Stimulated activated naive CD8-positive, alpha-beta T cell treated with anti-CD3 and anti-CD28 coated beads, Interleukin-15, Interleukin-2, amounts not matched to agents 100 U/mL and 50 U/mL, for 24 hours (primary cell): ENCODE data around the gene LRRTM4.
"Not testable (repeated sequence)": the region's sequence is repeated elsewhere in the genome, so short reads cannot be mapped to it uniquely, and the experiment has no call there.

Experiments
- ATAC-seq: fragments of 150-1000 bp; cut with Tn5 transposase; one replicate; pipeline ENCODE4 v1.10.0; 2021
- DNase-seq: peaks from one replicate; pipeline ENCODE4 v3.0.0; 2021

LRRTM4 gene

DNA sequence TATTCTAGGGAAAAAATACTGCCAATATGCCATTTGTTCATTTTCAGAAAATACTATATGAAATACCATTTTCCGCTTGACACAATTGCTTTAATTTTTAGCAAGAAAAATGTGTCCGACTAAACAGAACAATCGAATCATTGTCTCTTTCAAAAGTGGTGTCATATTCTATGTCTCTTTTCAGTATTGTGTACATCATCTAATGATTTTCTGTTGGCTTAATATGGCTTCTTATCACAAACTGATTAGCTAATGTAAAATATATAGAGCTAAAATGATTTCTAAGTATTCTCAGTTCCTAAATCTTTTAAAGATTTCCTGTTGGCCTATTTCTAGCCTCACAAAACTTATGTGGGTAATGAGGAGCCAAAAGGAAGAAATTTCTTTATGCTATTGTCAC is 436.6 kb downstream of the LRRTM4 start:
- DNase-seq: no peak
- ATAC-seq: no peak

DNA sequence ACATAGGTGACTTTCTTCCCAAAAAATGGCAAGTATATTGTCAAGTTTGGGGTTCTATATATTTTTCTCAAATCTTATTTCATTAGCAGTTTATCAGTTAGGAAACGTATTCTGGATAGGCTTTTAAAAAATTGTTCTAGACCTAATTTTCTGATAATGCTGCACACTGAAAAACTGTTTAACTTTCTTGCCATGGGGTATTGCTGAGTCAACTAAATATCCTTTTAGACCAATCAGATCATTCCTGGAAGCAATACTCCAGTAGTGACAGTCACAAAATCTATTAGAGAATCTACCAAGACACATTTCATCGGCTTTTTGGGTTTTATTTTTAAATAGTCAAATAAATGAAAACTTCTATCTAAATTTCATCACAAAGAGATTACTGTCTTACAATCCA is 440.6 kb downstream of the LRRTM4 start:
- ATAC-seq (no peak), DNase-seq (no peak)

DNA sequence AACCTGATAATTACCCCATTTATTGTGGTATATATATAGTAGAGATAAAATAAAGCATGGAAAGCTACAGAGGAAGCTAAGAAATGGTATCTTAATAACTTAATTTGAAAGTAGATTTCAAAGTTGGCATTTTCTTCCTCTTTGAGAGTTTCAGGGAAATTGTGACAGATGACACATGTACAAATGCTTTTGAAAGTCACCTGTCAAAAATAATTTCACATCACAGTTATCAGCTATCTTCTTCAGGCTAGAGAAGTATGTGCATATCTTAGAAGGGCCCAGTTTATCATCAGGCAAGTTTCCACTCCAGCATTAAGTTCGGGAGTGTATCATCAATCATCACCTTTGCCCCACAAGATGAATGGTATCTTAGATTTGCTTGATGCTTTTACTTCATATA is 457.9 kb downstream of the LRRTM4 start:
- no peak for ATAC-seq
- no peak for DNase-seq

DNA sequence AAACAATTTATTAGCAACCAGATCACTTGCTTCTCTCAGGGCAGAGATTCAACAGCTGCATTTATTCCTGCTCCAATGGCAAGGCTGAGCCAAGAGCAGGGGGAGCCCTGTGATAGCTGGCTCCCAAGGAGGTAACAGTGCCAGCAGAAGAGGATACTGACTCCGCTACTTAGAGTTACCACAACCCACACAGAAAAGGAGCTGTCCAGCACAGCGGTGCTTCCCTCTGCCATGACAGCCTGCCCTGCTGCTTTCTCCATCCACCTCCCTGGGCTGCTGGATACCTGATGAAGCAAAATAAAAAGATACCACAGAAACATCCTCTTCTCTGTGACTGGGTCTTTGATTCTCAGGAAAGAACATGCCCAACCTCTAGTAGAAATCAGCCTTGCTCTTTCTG is 467.2 kb downstream of the LRRTM4 start:
- DNase-seq (no peak), ATAC-seq (no peak)

DNA sequence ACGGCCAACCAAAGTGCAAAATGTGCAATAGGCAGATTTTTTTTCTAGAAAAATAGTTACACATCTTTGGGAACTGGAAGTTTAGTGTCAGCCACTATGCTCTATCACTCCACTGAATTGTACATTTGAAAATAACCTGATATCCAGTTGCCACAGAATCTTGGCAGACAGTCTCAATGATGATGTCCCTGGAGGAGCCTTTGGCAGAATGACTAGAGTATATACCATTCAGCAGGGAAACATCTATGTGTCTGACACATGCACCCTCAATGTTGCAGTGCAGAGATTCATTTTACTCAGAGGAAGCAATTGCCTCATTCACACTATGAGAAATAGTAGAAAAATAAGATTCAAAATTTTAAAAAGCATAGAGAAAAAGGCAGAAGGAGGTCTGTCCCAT is 475.8 kb downstream of the LRRTM4 start:
- DNase-seq: no peak
- no peak for ATAC-seq

DNA sequence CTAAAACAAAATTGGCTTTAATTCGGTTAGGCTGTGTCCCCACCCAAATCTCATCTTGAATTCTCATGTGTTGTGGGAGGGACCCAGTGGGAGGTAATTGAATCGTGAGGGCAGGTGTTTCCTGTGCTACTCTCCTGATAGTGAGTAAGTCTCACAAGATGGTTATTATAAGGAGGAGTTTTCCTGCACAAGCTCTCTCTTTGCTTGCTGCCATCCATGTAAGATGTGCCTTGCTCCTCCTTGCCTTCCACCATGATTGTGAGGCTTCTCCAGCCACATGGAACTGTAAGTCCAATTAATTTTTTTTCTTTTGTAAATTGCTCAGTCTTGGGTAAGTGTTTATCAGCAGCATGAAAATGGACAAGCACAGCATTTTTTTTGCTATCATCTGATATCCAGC is 476.7 kb downstream of the LRRTM4 start:
- ATAC-seq, DNase-seq: not testable (repeated sequence)

DNA sequence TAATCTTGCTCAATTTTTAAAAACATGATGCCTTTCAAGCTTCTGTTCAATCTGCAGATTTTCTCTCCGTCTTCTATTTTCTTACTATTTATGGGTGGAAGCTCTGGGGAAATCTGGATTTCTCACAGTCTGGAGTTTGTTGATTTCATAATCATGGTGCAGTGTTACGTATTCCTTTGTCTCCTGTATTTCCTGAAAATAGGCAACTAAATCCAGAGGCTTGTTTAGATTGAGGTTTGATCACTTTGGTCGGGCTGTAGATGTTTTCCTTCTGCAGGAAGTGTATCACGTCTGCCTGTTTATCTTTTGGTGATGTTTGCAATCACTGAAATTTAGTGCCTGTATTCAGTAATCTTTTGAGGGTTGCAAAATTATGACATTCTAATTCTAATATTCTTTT is 487.7 kb downstream of the LRRTM4 start:
- no peak for ATAC-seq
- no peak for DNase-seq

DNA sequence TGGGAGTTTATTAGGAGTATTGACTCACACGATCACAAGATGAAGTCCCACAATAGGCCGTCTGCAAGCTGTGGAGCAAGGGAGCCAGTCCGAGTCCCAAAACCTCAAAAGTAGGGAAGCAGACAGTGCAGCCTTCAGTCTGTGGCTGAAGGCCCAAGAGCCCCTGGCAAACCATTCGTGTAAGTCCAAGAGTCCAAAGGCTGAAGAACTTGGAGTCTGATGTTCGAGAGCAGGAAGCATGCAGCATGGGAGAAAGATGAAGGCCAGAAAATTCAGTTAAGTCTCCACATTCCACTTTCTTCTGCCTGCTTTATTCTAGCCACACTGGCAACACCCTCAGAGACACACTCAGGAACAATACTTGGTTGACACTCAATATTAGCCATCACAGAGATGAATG is 492.9 kb downstream of the LRRTM4 start:
- ATAC-seq, DNase-seq: not testable (repeated sequence)

DNA sequence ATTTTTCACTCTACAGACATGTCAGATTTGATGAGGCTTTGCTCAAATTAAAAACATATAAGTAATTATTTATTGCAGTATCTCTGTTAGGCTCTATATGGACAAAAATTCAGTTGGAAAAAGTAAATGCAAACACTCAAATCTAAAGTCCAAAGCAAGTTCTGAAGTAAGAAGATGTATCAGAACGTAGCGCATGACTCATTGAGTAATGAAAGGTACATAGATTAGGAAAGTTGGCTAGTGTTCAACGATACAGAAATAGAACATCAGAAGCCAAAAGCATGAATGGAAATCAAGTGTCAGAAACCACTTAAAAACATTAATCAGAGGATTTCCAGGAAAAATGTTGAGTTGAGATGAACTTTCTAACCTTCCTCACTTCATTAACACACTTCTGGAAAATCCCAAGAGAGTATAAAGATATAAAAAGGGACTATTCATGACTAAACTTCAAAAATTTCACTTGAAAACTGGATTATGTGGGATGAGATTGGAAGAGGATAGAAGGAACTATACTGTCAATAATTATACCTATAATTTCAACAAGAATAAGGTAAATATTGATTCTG is 494.1 kb downstream of the LRRTM4 start:
- no peak for DNase-seq
- no peak for ATAC-seq

DNA sequence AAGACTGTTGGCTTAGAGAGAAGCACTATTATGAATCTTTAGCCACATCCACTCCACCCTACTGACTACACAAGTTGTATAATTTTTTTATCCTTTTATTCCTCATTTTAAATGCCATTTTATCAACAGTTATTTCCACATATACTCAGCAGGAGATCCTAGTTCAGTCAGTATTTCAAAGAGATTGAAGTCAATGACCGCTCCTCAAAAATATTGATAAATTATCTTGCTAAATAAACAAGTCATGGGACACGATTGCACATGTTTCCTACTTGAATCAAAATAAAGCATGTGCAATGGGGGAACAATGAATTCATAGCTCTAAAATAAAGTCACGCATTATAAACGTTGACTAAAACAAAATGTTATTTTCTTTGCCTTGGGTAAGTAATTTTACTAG is 496.5 kb downstream of the LRRTM4 start:
- DNase-seq (no peak), ATAC-seq (no peak)

DNA sequence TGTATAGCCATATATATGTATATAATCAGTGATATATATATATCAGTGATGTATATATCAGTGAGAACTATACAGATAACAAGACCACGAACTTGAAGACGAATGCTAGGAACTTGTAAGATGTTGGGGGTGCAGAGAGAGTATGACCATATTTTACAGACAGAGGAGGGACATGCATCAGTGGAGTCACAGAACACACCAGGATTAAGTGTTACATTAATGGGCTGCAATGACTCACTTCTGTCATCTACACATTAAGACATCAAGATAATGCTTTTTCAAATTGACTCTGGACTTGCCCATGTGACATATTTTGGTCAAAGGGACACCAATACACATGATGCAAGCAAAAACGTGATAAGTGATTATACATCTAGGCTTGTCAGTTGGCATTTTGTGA is 501.0 kb downstream of the LRRTM4 start:
- ATAC-seq: no peak
- no peak for DNase-seq

DNA sequence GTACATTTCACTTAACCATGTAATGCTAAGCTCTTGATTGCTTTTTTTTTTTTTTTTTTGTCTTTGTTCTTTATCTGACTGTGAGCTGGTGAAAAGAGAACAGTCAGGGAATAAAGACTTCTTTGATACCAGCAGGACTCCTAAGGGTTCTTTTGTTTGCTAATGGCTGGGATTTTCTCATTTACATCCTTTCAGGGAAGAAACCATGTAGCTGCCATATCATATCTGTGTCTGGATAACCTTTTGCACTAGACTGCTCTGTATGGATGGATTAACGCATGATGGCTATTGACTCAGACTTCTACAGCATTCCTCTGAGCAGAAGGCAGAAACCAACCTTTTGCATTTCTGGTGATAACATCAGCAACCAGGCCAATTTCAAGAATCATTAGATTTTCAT is 504.0 kb downstream of the LRRTM4 start:
- ATAC-seq (no peak), DNase-seq (no peak)

DNA sequence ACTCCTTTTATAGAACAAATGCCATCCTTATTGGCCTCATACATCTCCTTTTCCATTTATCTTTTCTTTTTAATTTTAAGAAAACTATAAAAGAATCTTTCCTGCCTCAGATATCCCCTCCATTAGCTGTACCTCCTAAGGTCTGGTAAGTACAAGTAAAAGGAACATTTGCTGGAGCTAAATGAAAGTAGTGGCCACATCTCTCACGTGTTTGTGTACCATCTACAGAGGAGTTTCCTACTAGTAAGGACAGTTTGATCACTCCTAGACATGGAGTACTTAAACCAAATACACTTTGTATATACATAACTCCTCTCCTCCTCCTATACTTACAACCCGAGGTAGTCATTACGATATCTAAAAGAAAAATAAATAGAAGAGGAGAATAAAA is 504.8 kb downstream of the LRRTM4 start:
- DNase-seq (no peak), ATAC-seq (no peak)

DNA sequence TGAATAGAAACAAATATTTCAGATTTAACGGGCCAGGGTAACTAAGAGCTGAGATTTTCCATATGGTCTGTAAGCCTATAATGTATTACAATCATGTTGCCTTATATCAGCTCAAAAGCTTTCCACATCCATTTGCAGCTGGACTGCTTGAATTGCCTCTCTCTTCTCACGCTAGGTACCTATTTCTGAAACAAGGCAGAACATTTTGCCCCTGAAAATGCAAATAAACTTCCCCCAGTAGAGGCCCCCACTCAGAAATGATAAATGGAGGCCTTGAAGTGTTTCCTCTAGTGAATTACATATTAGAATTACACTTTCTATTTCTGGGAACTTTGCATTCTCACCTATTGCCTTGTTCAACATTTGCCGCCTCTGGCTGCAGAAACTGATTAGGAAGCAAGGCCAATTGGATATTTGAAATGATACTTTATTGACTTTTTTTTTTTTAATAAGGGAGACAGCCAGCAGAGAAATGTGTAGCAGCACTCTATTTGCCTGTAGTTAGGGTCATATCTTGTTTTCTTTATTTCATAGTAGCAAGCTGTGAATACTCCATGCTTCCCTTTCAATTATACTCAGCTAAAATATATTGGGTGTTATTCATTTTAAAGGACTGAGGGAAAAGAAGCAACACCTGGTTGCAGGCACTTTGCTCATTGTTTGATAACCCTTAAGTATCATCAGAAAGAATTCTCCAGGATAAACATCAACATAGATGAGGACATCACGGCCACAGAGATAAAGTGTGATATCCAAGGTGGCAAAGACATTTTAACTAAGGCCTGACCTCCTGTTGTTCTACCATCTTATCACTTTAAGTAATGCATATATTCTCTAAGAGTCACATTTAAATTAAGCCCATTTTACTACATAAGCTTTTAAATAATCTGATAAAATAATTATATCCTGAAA is 505.5 kb downstream of the LRRTM4 start:
- DNase-seq: no peak
- no peak for ATAC-seq

DNA sequence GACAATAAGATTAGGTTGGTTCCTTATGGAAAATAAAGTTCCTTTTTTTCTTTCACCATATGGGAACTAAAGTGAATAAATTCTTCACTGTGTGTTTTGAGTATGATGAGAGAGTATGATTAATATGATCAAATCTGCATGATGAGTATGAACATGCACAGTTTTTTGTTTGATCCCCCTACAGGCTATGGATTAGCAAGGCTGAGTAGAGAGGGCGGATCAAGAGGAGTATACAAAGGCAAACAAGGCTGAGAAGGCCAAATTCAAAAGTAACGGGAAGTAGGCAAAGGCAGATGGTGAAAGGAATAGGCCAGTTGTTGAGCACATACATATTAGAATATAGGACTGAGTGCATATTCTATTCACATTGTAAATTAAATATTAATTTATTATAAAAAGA is 508.2 kb downstream of the LRRTM4 start:
- ATAC-seq (no peak), DNase-seq (no peak)

DNA sequence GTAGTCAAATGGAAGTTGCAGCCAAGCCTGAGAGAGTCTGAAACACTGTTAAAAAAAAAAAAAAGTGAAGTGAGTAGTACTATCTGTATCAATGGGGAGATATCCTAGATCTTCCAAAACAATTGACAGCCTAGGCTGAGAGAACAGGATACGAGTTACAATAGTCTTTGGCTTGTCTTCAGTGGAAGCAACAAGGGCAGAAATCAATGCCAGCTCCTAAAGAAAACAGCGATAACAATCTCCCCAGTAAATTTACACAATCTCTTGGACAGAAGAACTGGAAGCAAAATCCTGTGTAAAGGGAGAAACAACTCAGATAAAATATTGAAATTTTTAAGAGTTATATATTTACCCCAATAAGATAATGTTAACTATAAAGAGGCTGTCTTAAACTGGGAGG is 508.7 kb downstream of the LRRTM4 start:
- no peak for ATAC-seq
- no peak for DNase-seq

DNA sequence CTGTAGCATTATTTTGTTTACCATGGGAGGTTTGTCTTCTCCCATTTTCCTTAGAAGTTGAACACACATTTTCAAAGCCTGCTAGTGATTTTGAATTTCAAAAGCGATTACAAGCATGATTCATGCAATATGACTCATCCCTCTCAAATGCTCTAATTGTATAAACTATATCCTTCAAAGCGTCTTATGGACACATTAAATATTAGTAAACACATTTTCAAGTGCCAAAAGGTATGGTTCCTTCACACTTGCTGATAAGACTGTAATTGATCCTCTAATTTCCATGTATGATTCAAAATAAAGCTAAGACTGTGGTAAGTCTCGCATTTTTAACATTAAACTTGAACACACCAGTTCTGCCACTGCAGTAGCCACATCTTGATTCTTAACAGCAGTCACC is 512.9 kb downstream of the LRRTM4 start:
- no peak for DNase-seq
- no peak for ATAC-seq

DNA sequence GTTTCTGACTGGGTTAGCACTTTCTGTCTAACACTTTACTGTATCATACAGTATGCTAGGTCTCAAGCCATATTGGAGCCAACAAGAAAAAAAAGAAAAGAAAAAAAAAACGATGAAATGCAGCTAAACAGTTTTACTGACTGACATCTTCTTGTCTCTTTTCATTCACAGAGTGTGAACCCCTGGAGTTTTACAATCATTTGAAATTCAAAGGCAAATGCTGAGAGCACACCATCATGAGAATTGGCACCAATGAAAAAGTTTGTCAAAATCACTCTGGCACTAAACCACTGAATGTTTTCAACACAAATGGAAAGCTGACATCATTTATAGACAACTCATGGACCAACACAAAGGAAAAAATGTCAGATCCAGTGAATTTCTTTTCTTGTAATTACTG is 513.3 kb downstream of the LRRTM4 start:
- no peak for ATAC-seq
- DNase-seq: no peak

DNA sequence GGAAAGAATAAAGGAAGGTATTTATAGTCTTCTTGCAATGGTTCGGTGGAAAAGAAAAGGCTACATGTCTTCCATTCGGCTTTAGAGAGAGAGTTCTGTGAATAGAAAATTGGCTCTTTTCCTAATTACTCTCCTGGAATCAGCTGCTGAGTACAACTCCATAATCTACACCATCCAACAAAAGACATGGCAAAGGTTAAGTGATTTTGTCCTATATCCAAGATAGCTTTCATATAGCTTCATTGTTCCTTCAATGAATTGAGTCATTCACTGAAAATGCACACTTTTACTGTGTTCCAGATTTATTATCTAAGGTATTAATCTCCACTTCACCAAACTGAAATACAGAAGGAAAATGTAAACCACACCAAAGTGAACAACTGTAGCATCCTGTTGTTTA is 514.5 kb downstream of the LRRTM4 start:
- ATAC-seq (no peak), DNase-seq (no peak)

DNA sequence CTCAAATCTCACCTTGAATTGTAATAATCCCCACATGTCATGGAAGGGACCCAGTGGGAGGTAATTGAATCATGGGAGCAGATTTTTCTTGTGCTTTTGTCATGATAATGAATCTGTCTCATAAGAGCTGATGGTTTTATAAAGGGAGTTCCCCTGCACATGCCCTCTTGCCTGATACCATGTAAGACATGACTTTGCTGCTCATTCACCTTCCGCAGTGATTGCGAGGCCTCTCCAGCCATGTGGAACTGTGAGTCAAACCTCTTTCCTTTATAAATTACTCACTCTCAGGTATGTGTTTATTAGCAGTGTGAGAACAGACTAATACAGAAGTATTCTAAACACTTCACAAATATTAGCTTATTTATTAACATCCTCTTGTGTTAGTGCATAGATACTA is 516.7 kb downstream of the LRRTM4 start:
- DNase-seq (no peak), ATAC-seq (no peak)

DNA sequence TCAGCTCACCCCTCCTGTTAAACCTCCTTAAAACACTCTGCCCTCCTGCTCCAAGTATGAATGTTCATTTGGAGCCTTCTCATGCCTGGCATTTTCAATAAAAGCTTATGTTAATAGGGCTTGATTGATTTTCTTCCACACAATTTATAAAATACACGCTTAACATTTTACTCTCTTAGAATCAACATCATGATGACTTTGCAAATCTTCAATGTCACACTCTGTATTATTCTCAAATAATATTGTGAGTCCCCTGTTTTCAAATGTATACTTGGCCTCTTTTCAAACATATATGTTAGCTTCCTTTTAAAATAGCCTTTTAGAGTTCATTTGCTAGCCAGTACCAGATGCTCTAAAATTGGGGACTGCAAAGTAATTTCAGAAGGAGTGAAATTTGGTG is 520.3 kb downstream of the LRRTM4 start:
- DNase-seq: no peak
- no peak for ATAC-seq

DNA sequence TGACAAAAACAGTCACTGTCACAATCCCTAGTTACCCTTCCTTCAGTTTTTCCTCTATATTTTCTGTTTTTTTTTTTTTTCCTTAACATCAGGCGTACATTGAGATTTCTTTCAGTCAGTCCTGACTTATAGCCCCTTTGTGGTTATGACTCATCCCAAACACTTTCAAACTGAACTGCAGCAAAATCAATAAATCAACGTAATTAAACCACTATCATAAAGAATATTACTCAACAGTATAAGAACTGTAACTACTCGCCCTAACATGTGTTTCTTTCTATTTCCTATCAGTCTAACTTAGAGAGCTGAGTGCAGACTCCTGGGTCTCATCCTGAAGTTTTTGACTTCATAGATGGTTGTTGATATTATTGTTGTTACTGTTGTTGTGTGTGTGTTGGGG is 523.5 kb downstream of the LRRTM4 start:
- ATAC-seq: no peak
- DNase-seq: no peak

DNA sequence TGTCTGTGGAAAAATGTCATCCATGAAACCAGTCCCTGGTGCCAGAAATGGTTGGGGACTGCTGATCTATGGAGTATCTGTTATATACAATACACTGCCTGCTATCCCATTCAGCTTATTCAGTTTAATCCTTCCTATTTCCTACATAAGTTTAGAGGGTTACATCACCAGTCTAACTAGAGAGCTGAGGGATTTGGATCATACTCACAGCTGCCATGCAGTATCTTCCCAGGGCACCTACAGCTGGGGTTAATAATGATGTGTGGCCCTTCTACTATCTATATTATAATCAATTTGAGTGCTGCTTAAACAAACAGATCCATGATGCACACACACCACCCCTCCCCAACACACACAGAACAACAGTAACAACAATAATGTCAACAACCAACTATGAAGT is 524.0 kb downstream of the LRRTM4 start:
- DNase-seq: no peak
- no peak for ATAC-seq

DNA sequence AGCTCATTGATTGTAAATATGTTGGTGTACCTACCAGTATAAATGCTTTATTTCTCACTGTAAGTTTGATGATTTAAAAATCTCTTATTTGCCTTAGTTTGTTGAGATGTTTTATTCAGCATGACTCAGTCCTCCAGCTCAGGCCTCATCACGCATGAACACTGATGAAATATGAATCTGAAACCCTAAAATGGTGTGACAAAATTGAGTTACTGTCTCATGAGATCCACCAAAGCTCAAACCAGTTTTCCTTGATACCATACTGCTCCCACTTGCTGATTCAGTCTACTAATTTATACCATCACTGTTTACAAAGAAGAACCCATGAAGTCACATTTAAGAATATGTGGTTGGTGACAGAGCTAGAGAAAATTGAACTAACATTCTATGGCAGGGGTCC is 524.9 kb downstream of the LRRTM4 start:
- DNase-seq (no peak), ATAC-seq (no peak)
